Left ventricle myocardium inferior (tissue), 1 donor: ENCODE data around the gene P4HA3. TPM values are rescaled to one million over a fixed set of nuclear protein-coding genes. Genes with fewer than 3 reads are reported as not detected.

ENCODE experiments used
- DNase-seq: peaks from one replicate; pipeline ENCODE4 v3.0.0-alpha.2; 2020
- H3K27ac ChIP-seq: fragments of 200-600 bp; replicated peaks from 2 replicates; pipeline ENCODE4 v1.8.0; 2021
- H3K27me3 ChIP-seq: fragments of 200-600 bp; 2 replicates; pipeline ENCODE4 v1.8.0; 2021; ENCODE audit warnings: low read depth
- H3K36me3 ChIP-seq: fragments of 200-600 bp; 2 replicates; pipeline ENCODE4 v1.8.0; 2021
- H3K4me1 ChIP-seq: fragments of 200-600 bp; 2 replicates; pipeline ENCODE4 v1.8.0; 2021
- H3K4me3 ChIP-seq: fragments of 200-600 bp; 2 replicates; pipeline ENCODE4 v1.8.0; 2021; ENCODE audit warnings: mild to moderate bottlenecking, moderate library complexity
- H3K9me3 ChIP-seq: fragments of 200-600 bp; replicated peaks from 2 replicates; pipeline ENCODE4 v1.8.0; 2021
- CTCF ChIP-seq: fragments of 200-600 bp; IDR thresholded peaks from 2 replicates; pipeline ENCODE4 v1.8.0; 2021; ENCODE audit warnings: antibody characterized with exemption, mild to moderate bottlenecking, borderline replicate concordance
- intact Hi-C: fragments of 100-400 bp; cut with micrococcal nuclease; formaldehyde crosslinking; loops from one replicate; pipeline ENCODE4 v1.11.0; 2022
- total RNA-seq: library from RNA; stranded (reverse); fragmentation: NEBNext Ultra II Directional; extraction: Animal tissue kit (Norgen Biotek cat#: 25700); gene quantifications from one replicate; pipeline ENCODE4 v1.2.1, GENCODE V29; 2021
- donor health status: DM: no; HTN: yes; CAD: no; lungs with severe emphysema.

Gene P4HA3
- total RNA-seq, 1 donor from 2014 or later: 0.16 TPM

GRCh38 chr11:74321487-74322188 is 10.2 kb upstream of the P4HA3 start:
- Histone ChIP-seq H3K36me3 (no peaks in the 10 kb centered on the region), H3K9me3 (peaks cover 12% of the 10 kb centered on the region), H3K27ac (peak overlapping the region; percentile 68), H3K4me3 (no peak overlapping the region), H3K27me3 (no peaks in the 10 kb centered on the region), H3K4me1 (peaks cover 41% of the 10 kb centered on the region)
- DNase-seq: no peak
- peak; percentile 58 for TF ChIP-seq CTCF
- intact Hi-C loops: no loop called here

- H3K4me1 ChIP-seq: peaks cover 30% of the 10 kb centered on the region
Observed at GRCh38 chr11:74320538-74320937, 9.1 kb upstream of the P4HA3 start.

GRCh38 chr11:74319139-74319816 is 7.8 kb upstream of the P4HA3 start:
- Histone ChIP-seq H3K27me3 (no peaks in the 10 kb centered on the region), H3K9me3 (peaks cover 29% of the 10 kb centered on the region), H3K4me1 (peaks cover 22% of the 10 kb centered on the region), H3K36me3 (no peaks in the 10 kb centered on the region), H3K27ac (no peak overlapping the region), H3K4me3 (no peak overlapping the region)
- intact Hi-C loops: no loop called here
- no peak for DNase-seq
- no peak for TF ChIP-seq CTCF

More at GRCh38 chr11:74320538-74320937, 9.1 kb upstream of the P4HA3 start:
- Histone ChIP-seq H3K4me3 (no peak overlapping the region), H3K27me3 (no peaks in the 10 kb centered on the region), H3K27ac (no peak overlapping the region), H3K9me3 (peaks cover 23% of the 10 kb centered on the region), H3K36me3 (no peaks in the 10 kb centered on the region)
- no peak for TF ChIP-seq CTCF
- intact Hi-C loops: no loop called here
- DNase-seq: no peak

- peaks cover 19% of the 10 kb centered on the region for H3K4me1 ChIP-seq
- intact Hi-C loops: no loop called here
- H3K36me3 ChIP-seq: no peaks in the 10 kb centered on the region
- no peak overlapping the region for H3K4me3 ChIP-seq
- no peak for TF ChIP-seq CTCF
- no peak overlapping the region for H3K27ac ChIP-seq
- H3K9me3 ChIP-seq: peaks cover 29% of the 10 kb centered on the region
- H3K27me3 ChIP-seq: no peaks in the 10 kb centered on the region
- DNase-seq: no peak
Observed at GRCh38 chr11:74318241-74318932, 6.9 kb upstream of the P4HA3 start.

- H3K27ac ChIP-seq: no peak overlapping the region
- intact Hi-C loops: no loop called here
- H3K27me3 ChIP-seq: peaks cover 2% of the 10 kb centered on the region
- peaks cover 7% of the 10 kb centered on the region for H3K4me1 ChIP-seq
- H3K9me3 ChIP-seq: peaks cover 29% of the 10 kb centered on the region
- no peak for DNase-seq
- H3K4me3 ChIP-seq: no peak overlapping the region
- no peaks in the 10 kb centered on the region for H3K36me3 ChIP-seq
- no peak for TF ChIP-seq CTCF
Observed at GRCh38 chr11:74316772-74317505, 5.5 kb upstream of the P4HA3 start.
